ENCODE measurements around the gene HLA-DQB2. TPM values are rescaled to one million over a fixed set of nuclear protein-coding genes. Genes with fewer than 3 reads are reported as not detected.
"Not testable (repeated sequence)": the region's sequence is repeated elsewhere in the genome, so short reads cannot be mapped to it uniquely, and the experiment has no call there.

Gene HLA-DQB2
- total RNA-seq, 1 donor from 2014 or later, result not detected

DNA sequence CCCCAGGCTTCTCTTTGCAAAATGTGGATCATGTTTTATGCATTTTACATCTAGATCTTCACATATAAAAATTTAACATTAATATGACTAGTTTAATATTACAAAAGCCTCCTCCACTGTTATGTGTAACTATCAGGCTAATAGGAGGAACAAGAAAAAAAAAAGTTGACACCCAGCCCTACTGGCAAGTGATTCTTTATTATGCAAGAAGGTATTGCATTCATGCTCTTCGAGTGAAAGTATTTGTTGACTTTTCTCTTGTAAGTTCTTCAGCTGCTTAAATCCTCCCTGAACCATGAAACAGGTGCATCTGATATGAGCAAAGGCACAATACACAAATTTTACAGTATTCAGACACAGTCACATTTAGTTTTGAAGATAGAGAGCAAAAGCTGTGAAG, 716 bp upstream of the HLA-DQB2 start:
- Mint-ChIP-seq H3K9me3 (no peaks in the 10 kb centered on the region), H3K27me3 (ENCODE audit: low read depth) (peaks cover 53% of the 10 kb centered on the region), H3K36me3 (ENCODE audit: low read depth) (no peaks in the 10 kb centered on the region), H3K27ac (ENCODE audit: unreplicated experiment) (no peak overlapping the region), H3K4me1 (no peaks in the 10 kb centered on the region), H3K4me3 (no peak overlapping the region)
- TF ChIP-seq, protein P1, sequence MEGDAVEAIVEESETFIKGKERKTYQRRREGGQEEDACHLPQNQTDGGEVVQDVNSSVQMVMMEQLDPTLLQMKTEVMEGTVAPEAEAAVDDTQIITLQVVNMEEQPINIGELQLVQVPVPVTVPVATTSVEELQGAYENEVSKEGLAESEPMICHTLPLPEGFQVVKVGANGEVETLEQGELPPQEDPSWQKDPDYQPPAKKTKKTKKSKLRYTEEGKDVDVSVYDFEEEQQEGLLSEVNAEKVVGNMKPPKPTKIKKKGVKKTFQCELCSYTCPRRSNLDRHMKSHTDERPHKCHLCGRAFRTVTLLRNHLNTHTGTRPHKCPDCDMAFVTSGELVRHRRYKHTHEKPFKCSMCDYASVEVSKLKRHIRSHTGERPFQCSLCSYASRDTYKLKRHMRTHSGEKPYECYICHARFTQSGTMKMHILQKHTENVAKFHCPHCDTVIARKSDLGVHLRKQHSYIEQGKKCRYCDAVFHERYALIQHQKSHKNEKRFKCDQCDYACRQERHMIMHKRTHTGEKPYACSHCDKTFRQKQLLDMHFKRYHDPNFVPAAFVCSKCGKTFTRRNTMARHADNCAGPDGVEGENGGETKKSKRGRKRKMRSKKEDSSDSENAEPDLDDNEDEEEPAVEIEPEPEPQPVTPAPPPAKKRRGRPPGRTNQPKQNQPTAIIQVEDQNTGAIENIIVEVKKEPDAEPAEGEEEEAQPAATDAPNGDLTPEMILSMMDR (conservative IDR thresholded peaks at IDR 0.05), result no peak
- DNase-seq (ENCODE audit: low read depth, low spot score), result no peak

DNA sequence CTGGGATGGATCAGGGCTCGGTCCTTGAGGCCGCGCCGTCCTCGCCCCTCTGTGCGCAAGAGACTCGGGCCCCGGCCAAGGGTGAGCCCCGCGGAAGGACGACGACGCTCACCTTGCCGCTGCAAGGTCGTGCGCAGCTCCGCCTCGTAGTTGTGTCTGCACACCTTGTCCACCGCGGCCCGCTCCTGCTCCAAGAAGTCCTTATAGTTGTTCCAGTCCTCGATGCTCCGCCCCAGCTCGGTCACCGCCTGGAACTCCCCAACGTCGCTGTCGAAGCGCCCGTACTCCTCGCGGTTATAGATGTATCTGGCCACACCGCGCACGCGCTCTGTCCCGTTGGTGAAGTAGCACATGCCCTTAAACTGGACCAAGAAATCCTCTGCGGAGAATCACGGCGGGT, 1.8 kb downstream of the HLA-DQB2 start:
- no peak for DNase-seq (ENCODE audit: low read depth, low spot score)
- no peaks in the 10 kb centered on the region for H3K36me3 Mint-ChIP-seq (ENCODE audit: low read depth)
- no peaks in the 10 kb centered on the region for H3K9me3 Mint-ChIP-seq
- no peak overlapping the region for H3K27ac Mint-ChIP-seq (ENCODE audit: unreplicated experiment)
- no peaks in the 10 kb centered on the region for H3K4me1 Mint-ChIP-seq
- H3K27me3 Mint-ChIP-seq (ENCODE audit: low read depth), result peaks cover 34% of the 10 kb centered on the region
- H3K4me3 Mint-ChIP-seq, result no peak overlapping the region
- TF ChIP-seq, protein P1 (conservative IDR thresholded peaks at IDR 0.05), result no peak

DNA sequence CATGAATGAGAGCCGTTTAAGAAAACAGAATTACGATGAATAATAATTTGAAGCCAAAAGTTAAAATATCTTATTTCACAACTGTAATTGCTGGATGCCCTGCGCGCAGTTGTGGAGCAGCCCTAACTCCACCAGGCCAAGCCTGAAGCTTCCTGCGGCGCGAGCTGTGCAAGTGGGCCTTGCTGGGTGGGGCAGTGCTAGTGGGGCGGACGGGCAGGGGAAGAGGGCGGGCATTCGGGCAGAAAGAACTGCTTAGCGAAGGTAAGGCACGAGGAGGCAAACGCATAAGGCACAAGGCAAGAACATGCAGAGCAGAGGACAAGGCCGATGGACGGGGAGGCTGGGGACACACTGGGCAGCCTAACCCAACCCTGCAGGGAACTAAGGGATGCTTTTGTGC, 2.3 kb downstream of the HLA-DQB2 start:
- Mint-ChIP-seq H3K27me3 (ENCODE audit: low read depth) (peaks cover 33% of the 10 kb centered on the region), H3K36me3 (ENCODE audit: low read depth) (no peaks in the 10 kb centered on the region), H3K4me1 (no peaks in the 10 kb centered on the region), H3K4me3 (no peak overlapping the region), H3K27ac (ENCODE audit: unreplicated experiment) (no peak overlapping the region), H3K9me3 (no peaks in the 10 kb centered on the region)
- DNase-seq (ENCODE audit: low read depth, low spot score), result no peak
- TF ChIP-seq, protein P1 (conservative IDR thresholded peaks at IDR 0.05), result no peak

DNA sequence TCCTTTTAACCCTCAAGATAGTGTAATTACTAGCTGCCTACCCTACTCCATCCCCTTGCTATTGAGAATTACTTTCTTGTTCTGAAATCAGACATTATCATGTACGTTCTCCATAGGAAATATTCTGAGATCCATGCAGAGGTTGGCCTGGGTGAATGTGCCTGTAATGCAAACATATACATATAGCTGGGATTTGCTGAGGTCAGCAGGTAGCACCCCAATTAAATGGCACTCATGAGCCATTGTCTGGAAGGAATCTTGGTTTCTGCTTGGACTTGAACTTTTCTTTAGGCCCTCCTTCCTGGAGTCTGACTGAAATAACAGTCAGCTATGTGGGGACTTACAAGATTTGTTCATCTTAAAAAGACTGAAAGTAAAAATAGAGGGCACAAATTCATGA, 3.7 kb downstream of the HLA-DQB2 start:
- no peak overlapping the region for H3K27ac Mint-ChIP-seq (ENCODE audit: unreplicated experiment)
- peaks cover 33% of the 10 kb centered on the region for H3K27me3 Mint-ChIP-seq (ENCODE audit: low read depth)
- TF ChIP-seq, protein P1 (conservative IDR thresholded peaks at IDR 0.05), result no peak
- no peak for DNase-seq (ENCODE audit: low read depth, low spot score)
- H3K36me3 Mint-ChIP-seq (ENCODE audit: low read depth), result no peaks in the 10 kb centered on the region
- H3K9me3 Mint-ChIP-seq, result no peaks in the 10 kb centered on the region
- H3K4me3 Mint-ChIP-seq, result no peak overlapping the region
- H3K4me1 Mint-ChIP-seq, result no peaks in the 10 kb centered on the region

DNA sequence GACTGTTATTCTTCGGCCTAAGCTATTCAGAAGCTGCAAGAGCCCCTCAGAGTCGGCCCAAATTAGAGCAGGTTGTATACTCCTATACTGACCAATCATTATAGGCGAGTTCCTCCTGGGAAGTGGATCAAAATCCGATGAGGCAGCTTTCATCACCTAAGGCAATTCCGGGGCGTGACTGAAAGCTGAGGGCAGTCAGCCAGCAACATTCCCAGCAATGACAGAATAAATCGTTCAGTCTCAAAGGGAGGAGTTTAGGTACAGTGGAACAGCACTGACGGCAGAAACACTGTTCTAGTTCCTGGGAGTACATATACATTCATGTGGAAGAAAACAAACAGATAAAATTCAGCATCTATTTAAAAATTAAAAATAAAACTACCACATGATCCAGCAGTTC, 10.8 kb downstream of the HLA-DQB2 start:
- peaks cover 21% of the 10 kb centered on the region for H3K27me3 Mint-ChIP-seq (ENCODE audit: low read depth)
- no peaks in the 10 kb centered on the region for H3K4me1 Mint-ChIP-seq
- H3K4me3 Mint-ChIP-seq, result no peak overlapping the region
- TF ChIP-seq, protein P1 (conservative IDR thresholded peaks at IDR 0.05), result no peak
- H3K9me3 Mint-ChIP-seq, result no peaks in the 10 kb centered on the region
- DNase-seq (ENCODE audit: low read depth, low spot score), result no peak
- no peak overlapping the region for H3K27ac Mint-ChIP-seq (ENCODE audit: unreplicated experiment)
- H3K36me3 Mint-ChIP-seq (ENCODE audit: low read depth), result no peaks in the 10 kb centered on the region

DNA sequence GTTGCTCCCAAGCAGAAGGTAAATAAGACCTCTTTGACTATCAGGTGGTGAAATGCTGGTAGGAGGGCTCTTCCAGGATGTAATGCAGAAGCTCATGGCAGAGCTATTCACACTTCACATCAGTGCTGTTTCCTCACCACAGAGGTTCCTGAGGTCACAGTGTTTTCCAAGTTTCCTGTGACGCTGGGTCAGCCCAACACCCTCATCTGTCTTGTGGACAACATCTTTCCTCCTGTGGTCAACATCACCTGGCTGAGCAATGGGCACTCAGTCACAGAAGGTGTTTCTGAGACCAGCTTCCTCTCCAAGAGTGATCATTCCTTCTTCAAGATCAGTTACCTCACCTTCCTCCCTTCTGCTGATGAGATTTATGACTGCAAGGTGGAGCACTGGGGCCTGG, 17.7 kb downstream of the HLA-DQB2 start:
- DNase-seq (ENCODE audit: low read depth, low spot score); H3K27me3 Mint-ChIP-seq (ENCODE audit: low read depth): not testable (repeated sequence)

More for the DNA sequence above, 17.7 kb downstream of the HLA-DQB2 start:
- not testable (repeated sequence) for H3K9me3 Mint-ChIP-seq; H3K36me3 Mint-ChIP-seq (ENCODE audit: low read depth); H3K27ac Mint-ChIP-seq (ENCODE audit: unreplicated experiment); H3K4me3 Mint-ChIP-seq; H3K4me1 Mint-ChIP-seq
